ENCODE results near the gene MAPK1IP1L.
"Not testable (repeated sequence)": the region's sequence is repeated elsewhere in the genome, so short reads cannot be mapped to it uniquely, and the experiment has no call there.

DNA sequence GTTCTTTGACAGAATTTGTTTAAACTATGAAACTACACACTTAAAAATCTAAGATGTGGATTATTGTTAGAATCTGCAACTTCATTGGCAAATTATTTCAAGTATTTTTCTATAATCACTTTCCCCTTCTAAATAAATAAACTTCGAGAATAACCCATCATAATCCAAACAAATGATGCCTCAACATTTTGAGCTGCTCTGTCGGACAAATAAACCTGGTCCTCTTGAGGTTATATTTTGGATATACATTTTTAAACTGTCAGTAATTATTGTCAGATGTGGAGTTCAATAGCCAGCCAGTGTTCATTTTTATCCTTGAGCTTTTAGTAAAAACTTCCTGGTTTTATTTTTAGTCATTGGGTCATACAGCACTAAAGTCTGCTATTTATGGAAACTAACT is 13.4 kb downstream of the MAPK1IP1L start:
- not testable (repeated sequence) for TF ChIP-seq SIN3A (conservative IDR thresholded peaks at IDR 0.05 in 1 of 2, IDR thresholded peaks at IDR 0.05 in 1 of 2; ENCODE audit: low read depth in 1 of 2, low read length in 2 of 2); RAD21 (IDR thresholded peaks at IDR 0.05 in 1 of 2, conservative IDR thresholded peaks at IDR 0.05 in 1 of 2; ENCODE audit: low read depth in 2 of 2, low read length in 2 of 2); CBX5 (IDR thresholded peaks at IDR 0.05; ENCODE audit: low read depth, low read length); CREB1 (IDR thresholded peaks at IDR 0.05); POLR2A (IDR thresholded peaks at IDR 0.05; ENCODE audit: control extremely low read depth in 1 of 2, low read depth in 2 of 2, low read length in 2 of 2); EZH2 (IDR thresholded peaks at IDR 0.05; ENCODE audit: low read depth, low read length, severe bottlenecking); KDM5A (IDR thresholded peaks at IDR 0.05; ENCODE audit: low read length); SUZ12 (IDR thresholded peaks at IDR 0.05; ENCODE audit: low read length); JUN (IDR thresholded peaks at IDR 0.05; ENCODE audit: low read depth, low read length); CHD2 (IDR thresholded peaks at IDR 0.05; ENCODE audit: low read length); EP300 (IDR thresholded peaks at IDR 0.05; ENCODE audit: borderline replicate concordance in 1 of 2, low read depth in 2 of 2, low read length in 2 of 2); CEBPB (IDR thresholded peaks at IDR 0.05; ENCODE audit: low read depth, low read length)
- TF ChIP-seq, protein P1, sequence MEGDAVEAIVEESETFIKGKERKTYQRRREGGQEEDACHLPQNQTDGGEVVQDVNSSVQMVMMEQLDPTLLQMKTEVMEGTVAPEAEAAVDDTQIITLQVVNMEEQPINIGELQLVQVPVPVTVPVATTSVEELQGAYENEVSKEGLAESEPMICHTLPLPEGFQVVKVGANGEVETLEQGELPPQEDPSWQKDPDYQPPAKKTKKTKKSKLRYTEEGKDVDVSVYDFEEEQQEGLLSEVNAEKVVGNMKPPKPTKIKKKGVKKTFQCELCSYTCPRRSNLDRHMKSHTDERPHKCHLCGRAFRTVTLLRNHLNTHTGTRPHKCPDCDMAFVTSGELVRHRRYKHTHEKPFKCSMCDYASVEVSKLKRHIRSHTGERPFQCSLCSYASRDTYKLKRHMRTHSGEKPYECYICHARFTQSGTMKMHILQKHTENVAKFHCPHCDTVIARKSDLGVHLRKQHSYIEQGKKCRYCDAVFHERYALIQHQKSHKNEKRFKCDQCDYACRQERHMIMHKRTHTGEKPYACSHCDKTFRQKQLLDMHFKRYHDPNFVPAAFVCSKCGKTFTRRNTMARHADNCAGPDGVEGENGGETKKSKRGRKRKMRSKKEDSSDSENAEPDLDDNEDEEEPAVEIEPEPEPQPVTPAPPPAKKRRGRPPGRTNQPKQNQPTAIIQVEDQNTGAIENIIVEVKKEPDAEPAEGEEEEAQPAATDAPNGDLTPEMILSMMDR (IDR thresholded peaks at IDR 0.05; ENCODE audit: control extremely low read depth in 1 of 3, insufficient read depth in 1 of 3, low read depth in 1 of 3, low read length in 3 of 3), result not testable (repeated sequence)

Measured in H1 (cell line).